ENCODE measurements around the gene GRIN2A.

GRIN2A gene

DNA sequence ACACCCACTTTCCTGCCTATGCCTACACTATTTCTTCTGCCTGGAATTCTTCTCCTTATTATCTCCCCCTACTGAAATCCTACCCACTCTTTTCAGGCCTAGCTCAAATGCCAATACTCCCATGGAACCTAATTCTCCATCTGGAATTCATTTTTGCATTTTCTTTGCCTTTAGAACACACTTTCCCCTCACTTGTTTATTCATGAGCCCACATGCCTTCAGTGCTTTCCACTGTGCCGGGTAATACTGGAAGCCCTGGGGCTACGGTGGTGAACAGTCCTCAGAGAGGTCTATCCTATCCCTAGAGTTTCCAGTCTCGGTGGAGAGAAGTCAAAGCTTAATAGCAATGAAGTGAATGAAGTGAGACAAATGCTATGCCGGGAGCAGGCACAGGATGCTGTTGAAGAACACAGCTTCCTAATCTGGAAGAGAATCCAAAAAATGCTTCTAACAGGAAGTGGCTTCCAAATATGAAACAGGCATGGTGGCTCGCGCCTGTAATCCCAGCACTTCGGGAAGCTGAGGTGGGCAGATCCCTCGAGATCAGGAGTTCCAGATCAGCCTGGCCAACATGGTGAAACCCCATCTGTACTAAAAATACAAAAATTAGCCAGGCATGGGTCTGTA is 322.4 kb downstream of the GRIN2A start:
- no peak for DNase-seq (ENCODE audit: low read depth in 2 of 2)

DNA sequence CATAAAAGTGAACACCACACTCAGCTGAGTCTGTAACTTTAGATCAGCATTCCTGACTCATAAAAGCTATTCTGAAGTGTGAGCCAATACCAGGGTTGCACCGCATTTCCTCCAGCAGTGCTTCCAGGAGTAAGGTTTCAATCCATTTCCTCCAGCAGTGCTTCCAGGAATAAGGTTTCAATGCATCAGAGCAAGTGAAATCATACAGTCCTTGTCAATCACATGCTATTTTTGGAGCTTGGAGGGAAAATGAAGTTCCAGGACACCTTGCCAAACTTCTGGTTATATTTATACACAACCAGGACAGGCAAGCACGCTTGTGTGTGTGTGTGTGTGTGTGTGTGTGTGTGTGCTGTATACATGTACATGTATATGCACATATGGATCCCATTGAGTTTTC is 327.6 kb downstream of the GRIN2A start:
- DNase-seq (ENCODE audit: low read depth in 2 of 2) = no peak

DNA sequence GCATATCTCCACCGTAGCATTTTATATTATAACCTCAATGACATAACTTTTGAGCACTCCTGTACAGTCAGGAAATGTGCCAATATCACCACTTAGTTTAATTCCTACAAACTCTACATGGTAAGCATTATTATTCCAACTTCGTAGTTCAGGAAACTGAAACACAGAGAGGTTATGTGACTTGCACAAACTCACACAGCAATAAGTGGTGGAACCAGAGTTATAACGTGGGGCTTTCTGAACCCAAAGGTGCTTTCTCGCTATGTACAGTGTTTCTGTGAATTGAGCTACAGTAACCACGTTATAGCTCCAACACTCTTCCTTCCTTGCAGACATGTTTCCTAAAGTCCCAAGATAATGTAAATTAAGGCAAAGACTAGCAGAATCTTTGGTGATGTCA is 330.2 kb downstream of the GRIN2A start:
- DNase-seq (ENCODE audit: low read depth in 2 of 2) = no peak

DNA sequence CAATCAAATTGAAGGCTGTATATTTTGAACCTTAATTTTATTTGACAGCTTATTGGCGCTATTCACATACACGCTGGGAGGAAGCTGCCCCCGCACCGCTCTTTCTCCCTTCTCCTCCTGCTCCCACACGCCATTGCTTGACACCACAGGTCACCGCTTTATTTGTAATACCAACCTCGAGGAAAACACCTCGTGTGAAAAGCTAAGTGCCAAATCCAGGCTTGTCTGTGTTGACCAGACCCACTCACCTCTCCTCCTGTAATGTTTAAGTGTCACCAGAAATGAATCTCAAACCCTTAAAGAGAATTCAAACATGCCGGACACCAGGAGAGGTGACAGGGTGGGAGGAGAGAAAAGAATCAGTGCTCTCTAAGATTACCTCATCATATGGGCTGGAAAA is 331.4 kb downstream of the GRIN2A start:
- no peak for DNase-seq (ENCODE audit: low read depth in 2 of 2)

DNA sequence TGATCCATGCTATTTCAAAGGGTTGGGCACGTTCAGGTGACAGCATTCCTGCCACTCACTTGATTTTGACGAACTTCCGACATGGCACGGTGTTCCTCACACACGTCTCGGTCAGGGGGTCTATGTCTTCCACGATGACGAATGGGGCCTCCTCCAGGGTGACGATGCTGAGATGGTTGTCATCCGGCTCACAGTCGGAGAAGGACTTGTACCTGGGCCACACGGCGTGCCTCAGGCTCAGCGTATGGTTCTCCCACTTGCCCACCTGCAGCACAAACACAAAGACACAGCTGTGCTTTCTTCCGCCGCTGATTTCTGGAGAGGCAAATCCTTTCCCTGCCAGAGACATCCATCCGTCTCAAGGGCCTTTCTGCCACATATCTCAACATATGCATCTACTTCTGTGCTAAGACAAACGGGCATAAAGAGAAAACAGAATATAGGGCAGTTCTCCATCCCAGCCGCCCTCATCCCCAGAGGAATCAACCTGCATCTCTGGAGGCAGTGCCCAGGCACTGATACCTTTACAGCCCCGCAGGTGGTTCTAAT is 332.5 kb downstream of the GRIN2A start:
- DNase-seq (ENCODE audit: low read depth in 2 of 2) = no peak

DNA sequence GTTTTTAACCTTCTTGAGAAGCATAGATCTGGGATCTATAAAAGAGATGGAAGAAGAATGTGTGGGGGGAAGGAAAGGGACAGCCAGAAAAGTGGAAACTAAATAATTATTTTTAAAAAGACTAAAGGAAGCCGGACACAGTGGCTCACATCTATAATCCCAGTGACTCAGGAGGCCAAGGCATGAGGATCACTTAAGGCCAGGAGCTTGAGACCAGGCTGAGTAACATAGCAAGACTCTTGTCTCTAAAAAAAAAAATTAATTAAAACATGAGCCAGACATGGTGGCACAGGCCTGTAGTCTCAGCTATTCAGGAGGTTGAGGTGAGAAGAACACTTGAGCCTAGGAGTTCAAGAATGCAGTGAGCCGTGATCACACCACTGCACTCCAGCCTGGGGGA is 335.1 kb downstream of the GRIN2A start:
- DNase-seq (ENCODE audit: low read depth in 2 of 2) = no peak

DNA sequence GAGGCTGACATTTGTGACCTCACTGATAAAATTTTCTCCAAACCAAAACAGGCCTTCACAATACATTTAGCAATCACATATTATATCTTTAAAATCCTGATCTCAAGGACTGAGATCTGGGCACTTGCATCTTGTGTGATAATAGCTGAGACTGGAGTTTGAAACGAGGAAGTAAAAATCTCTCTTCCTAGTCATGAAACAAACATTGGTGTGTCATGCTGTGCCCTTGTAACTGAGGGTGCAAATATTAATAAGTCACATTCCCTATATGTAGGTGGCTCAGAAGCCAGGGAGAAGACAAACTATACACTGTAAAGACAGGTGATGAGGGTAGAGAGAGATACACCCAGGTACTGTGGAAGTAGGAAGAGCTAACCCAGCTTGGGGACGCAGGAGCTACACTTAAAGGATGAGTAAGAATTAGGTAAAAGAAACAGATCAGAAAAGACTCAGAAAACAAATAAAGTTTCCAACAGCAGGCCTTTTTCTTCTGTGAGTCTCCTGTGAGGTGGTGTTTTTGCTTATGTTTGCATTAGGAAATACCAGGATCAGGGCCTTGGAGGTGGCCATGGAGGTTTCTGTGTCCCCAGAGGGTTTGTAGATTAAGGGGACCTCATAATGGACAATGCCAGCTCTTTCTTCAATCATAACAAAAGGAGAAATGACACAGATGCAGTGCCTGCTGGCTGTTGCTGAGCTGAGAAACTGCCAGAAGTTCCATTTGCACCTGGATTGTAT is 335.7 kb downstream of the GRIN2A start:
- no peak for DNase-seq (ENCODE audit: low read depth in 2 of 2)

DNA sequence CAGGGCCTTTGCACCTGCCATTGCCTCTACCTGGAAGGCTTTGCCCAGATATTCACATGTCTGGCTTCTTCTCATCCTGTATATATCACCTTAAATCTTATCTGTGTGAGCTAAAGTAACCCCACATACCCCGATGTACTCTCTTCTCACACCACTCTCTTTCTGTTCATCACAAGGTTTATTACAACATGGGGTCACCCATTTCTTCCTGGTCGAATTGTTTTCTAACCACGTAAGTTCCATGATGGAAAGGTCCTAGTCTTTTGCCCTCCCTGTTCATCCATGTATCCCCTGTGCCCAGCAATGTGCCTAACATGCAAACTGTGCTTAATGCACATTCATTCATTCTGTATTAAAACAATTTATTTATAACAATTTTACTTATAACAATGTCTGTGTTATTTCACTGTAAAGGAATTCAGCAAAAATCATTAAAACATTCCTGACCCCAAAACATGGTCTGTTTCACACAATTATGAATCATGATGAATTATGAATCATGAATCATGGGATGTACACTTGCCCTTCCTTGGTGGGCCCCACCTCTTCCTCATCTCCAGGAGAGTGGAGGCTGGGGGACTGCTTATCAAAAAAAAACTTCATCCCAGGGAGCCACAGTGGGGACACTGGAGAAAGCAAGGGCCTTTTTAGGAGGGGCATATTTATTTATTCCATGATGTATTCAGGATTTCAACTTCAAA is 336.4 kb downstream of the GRIN2A start:
- DNase-seq (ENCODE audit: low read depth in 2 of 2) = no peak

DNA sequence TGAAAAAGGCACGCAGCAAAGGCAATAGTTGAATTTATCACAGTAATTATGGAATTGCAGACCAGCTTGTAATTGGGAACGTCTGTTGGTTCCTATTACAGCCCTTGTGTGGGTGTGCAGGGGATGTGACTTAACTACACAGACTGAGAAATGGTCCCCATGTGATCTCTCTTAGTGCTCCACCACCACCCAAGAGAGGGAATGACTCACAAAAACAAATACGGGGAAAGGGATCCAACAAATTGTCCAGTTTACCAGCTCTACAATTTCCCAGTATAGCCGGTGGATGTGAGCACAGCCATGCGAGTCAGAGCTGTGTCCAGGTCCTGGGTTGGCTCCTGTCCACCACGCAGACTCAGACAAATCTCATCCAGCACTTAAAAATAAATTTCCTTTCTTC is 337.9 kb downstream of the GRIN2A start:
- no peak for DNase-seq (ENCODE audit: low read depth in 2 of 2)

DNA sequence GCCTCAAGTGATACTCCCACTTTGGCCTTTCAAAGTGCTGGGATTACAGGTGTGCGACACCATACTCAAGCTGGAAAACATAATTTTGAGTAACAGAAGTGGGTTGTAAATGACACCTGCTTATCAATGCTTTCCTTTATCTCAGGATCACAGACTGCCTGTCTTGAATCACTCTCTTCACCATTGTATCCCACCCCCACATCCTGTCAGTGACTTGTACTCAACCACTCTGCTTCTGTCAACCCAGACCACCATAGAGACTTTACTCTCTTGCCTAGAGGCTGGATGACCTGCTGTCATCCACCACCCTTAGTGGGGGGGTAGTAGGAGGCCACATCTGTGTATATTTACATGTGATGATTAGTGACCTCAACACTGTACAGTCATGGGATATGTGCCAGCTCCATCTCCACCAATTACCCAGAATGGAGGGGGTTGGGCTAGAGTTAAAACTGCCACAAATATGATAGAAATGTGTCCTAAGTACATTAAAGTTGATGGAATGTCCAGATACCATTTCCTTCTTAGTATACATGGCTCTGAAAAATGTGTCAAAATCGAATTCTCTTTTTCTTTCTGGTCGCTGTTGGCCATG is 338.7 kb downstream of the GRIN2A start:
- no peak for DNase-seq (ENCODE audit: low read depth in 2 of 2)

DNA sequence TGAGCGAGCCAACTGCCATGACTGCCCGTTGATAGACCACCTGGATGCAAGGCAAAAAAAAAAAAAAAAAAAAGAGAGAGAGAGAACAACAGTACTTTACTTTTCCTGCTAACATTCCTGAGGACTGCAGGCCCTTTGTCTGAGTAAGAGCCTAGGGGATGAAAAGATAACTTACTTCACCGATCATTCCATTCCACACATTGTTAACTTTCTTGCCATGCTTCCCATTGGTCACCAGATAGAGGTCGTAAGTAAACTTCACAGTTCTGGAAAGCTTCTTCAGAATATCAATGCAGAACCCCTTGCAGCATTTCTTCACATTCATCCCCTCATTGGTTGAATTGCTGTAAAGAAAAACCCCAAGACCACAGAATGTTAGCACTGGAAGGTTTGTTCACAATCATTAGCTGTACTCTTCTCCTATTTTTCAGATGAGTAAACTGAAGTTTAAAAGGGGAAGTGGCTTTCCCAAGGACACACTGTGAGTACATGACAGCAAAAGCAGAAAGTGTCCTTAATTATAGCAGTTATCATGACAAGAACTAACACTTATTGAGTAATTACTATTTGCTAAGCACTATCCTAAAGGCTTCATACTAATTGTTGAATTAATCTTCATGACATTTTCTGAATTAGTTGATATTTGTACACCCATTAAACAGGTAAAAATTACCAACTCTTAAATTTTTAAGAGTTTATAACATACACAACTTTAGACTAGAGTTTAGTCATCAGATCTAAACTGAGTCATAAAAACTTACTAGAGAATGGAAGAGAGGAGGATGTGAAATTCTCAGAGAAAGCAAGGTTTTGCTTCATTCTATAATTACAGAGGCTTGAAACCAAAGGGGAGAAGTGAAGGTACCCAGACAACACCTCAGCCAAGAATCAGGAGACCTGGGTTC is 341.2 kb downstream of the GRIN2A start:
- no peak for DNase-seq (ENCODE audit: low read depth in 2 of 2)

DNA sequence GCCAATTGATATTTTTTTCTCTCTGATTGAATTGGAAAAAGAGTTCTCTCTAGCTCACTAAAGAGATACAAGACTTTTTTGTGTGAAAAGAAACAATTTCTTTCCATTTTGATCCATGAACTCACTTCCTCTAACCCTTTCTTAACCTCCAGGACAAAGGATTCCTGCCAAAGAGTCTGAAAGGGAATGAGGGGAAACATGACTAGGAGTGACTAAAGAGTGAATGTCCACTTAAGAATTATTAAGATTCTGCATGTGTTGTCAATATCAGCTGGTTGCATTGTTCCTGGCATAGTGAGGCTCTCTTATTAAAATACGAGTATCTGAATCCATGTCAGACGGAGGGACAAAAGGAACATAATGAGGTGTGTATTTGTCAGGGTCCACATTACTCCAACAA is 344.7 kb downstream of the GRIN2A start:
- DNase-seq (ENCODE audit: low read depth in 2 of 2) = no peak

DNA sequence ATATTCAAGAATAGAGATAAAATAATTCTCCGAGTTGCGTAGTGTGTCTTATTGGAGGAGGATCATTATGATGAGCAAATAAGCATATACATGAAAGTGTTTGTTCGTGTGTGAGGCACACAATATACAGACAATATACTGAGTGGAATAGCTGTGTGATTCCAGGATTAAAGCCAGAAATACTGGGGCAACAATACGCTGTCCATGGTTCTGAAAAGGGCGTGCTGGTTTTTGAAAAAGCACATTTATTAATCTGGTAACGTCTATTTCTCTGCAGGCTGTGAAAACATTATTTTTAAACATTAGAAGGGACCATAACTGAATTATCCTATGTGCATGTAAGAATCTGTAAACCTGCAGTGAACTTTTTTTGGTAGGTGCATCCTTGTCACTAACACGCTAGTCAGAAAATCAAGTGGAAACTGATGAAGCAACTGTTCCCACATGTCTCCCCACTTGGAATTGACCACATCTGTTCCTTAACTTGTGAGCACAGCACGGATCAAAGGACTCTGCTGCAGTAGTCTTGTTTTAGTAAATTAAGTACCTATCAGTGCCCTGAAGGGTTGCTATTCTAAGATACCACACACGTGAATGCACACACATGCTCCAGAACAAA is 346.0 kb downstream of the GRIN2A start:
- DNase-seq (ENCODE audit: low read depth in 2 of 2) = no peak

DNA sequence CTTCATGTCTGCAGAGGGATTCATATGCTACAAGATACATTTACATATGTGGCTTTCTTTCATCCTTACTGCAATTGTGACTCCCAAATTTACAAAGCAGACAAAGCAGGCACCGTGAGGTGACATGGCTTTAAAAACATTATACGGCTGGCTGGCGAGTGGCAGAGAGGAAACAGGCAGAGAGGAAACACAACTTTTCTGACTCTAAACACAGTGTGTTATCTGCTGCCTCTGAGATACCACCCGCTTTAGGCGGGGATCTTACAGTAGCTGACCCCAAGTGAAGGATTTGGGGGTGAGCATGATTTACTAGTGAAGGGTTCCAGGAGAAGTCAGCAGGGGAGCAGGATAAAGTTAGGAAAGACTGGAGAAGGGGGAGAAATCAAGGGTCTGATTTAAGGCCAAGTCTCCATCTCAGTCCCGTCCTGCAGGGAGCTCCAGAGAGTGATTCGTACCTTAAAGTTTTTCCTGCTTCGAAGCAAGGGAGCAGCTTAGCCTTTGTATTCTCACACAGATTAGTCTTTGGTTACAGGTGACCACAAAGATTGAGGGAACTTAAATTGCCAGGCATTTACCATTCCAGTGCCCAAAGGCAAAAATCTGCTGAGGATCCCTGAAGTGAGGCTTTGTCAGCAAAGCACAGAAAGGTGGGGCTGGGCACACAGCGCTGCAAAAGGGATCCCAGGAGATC is 355.0 kb downstream of the GRIN2A start:
- no peak for DNase-seq (ENCODE audit: low read depth in 2 of 2)

DNA sequence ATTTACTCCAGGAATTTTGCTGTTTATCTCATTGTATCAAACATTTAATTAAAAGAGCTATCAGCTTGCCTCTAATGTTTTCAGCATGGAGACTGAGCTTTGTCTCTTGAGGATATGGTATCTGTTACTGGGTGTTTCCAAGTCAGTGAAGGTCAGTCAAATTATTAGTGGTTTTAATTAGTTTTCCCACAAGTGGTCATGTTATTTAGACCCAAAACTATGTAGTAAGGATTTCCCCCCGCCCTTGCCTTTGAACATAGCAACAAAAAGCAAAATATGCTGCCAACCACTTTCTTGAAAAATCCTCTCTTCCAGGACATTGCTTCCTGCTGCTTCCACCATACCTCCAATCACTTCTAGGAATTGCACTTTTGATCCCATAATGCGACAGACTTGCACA is 355.6 kb downstream of the GRIN2A start:
- DNase-seq (ENCODE audit: low read depth in 2 of 2) = no peak

DNA sequence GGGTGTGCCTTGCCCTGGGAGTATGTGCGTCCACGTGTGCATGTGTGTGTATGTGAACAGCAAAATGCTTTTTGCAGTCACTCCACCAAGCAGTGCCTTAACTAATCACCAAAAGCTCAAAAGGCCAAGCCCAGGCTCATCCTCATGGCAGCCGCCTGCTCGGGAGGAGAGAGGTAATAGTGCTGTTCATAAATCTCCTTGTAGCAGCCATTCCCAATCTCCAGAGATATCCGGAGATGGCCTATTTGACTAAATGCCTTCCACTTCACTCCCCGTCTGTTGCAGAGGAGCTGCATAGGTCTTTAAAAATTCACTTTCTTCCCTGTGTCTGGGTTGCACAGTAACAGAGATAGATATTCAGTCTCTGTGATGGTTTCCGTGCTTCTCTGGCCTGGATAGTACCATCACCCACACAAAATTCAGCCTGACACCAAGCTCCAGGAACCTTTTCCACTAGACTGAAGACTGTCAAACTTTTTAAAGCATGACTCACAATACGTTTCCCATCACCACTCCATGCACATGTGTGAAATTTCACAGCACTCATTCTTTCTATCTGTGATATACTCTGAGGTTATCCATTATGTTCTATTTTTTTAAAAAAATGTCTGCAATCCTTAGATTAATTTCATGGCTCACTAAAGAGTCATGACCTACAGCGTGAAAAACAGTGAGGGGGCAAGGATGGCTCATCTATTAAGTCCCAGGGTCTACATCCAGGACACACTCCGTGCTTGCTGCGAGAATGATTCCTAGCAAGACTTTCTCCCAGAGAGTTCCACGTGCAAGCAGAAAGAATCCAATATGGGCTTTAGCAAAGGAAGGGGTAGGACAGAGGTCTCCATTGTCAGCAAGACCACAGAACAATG is 357.8 kb downstream of the GRIN2A start:
- DNase-seq (ENCODE audit: low read depth in 2 of 2) = no peak

DNA sequence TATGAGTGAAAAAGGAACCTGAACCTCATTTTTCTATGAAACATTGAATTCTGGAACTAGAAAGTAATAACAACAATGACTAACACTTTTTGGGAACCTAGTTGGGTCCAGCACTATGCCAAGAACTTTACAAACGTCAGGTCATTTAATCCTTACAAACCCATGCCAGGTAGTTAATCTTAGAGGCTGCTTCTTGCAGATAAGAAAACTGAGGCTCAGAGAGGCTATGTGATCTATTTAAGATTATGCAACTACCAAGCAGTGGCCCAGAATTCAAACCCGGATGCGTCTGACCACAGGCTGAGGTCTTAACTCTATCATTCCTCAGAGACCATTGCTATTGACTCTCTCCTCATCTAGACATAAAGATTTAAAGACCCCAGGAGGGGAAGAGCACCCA is 358.7 kb downstream of the GRIN2A start:
- no peak for DNase-seq (ENCODE audit: low read depth in 2 of 2)

DNA sequence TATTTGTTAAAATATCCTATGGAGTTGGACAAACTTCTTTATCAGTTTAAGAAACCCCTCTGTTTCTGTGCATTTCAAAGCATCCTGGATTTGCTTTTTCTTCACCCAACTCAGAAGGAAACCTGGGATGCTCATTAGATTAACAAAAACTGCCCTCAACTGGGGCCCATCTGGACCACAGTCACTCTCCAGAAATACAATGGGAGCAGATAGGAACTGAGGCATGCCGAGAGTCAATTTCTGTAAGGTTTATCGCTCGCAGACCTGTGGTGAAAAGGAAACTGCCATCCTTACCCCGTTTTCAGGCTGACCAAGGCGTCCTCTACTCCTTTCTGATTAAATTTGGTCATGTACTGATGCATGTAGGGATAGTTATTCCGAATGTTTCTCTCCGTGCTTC is 360.3 kb downstream of the GRIN2A start:
- DNase-seq (ENCODE audit: low read depth in 2 of 2) = no peak

DNA sequence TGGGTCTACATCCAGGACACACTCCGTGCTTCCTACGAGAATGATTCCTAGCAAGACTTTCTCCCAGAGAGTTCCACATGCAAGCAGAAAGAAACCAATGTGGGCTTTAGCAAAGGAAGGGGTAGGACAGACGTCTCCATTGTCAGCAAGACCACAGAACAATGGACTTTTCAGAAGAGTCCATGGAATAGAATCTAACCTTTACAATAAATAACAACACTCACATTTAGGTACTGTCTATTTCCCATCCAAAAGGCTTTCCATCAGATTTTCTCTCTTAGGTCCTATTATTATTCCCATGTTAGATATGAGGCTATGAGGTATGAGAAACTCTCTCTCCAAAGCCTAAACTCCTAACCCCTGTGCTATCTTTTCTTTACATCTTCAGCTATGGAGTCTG is 360.9 kb downstream of the GRIN2A start:
- DNase-seq (ENCODE audit: low read depth in 2 of 2) = no peak

Data from stimulated activated CD8-positive, alpha-beta memory T cell treated with anti-CD3 and anti-CD28 coated beads, Interleukin-15, amount 100 ng/mL, for 4 hours (primary cell).